ENCODE measurements around the gene MEAK7.

Gene MEAK7, protein sequence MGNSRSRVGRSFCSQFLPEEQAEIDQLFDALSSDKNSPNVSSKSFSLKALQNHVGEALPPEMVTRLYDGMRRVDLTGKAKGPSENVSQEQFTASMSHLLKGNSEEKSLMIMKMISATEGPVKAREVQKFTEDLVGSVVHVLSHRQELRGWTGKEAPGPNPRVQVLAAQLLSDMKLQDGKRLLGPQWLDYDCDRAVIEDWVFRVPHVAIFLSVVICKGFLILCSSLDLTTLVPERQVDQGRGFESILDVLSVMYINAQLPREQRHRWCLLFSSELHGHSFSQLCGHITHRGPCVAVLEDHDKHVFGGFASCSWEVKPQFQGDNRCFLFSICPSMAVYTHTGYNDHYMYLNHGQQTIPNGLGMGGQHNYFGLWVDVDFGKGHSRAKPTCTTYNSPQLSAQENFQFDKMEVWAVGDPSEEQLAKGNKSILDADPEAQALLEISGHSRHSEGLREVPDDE

DNA sequence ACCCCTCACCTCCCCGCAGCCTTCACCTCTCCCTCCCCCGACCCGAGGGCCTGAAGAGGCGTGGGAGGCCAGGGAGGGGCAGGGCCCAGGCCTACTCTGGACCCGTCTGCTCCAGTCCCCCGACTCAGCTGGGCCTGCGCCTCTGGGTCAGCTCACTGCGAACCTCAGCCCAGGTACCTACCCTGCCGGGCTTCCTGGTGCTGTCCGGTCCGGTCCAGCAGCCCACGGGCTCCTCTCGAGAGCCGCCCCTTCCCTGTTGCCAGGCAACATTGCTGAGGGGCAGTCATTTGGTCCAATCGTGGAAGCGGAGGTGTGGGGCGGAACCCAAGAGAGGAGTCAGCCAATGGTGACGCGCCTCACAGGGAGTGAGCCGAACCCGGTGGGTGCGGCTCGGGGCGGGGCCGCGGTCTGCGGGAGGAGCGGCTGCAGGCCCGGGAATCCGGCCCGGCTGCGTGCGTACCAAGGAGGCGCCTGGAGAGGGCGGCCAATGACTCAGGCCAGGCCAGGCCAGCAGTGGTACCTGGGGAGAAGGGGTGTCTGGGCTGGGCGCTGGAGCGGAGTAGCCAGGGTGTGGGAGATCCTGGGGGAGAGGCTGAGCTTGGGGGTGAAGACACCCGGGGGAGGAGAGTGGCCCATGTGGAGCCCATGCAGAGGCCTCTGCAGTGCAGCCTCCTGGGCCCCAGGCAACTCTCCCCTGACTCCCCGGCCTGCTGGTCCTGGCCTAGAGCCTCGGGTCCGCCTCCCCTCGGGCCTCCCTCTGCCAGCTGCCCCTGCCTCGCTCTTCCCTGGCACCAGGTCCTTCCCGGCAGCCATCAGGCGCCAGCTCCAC lies at the start of gene MEAK7:
TSS of gene MEAK7 (minus strand) at position 240 of the 829 bp plus-strand sequence. CDS start 6,573 bp downstream, outside the sequence.
- TF ChIP-seq CTCF (IDR thresholded peaks at IDR 0.05; ENCODE audit: control extremely low read depth, extremely low read depth, low read depth, missing control alignments) = no peak
- POLR2A ChIA-PET = no interaction called here
- peak; percentile 99 for DNase-seq (ENCODE audit: extremely low spot score)
- CTCF ChIA-PET = interaction anchor here (0.8 to 13.3 kb wide), 16 partner anchors 10 to 549 kb away, joined by 3 to 172 read pairs (median 9); partner anchors contain the start of gene COTL1

- TF ChIP-seq CTCF (IDR thresholded peaks at IDR 0.05; ENCODE audit: control extremely low read depth, extremely low read depth, low read depth, missing control alignments) = no peak
- CTCF ChIA-PET = interaction anchor here (1.4 to 1.6 kb wide), 2 partner anchors 43 to 172 kb away, joined by 3 read pairs; no protein-coding TSS in a partner anchor
- no peak for DNase-seq (ENCODE audit: extremely low spot score)
- POLR2A ChIA-PET = interaction anchor here (0.6 to 0.7 kb wide), 2 partner anchors 31 to 240 kb away, joined by 3 to 5 read pairs; no protein-coding TSS in a partner anchor
Observed at GRCh38 chr16:84553873-84554399, 49.5 kb upstream of the MEAK7 start.

DNA sequence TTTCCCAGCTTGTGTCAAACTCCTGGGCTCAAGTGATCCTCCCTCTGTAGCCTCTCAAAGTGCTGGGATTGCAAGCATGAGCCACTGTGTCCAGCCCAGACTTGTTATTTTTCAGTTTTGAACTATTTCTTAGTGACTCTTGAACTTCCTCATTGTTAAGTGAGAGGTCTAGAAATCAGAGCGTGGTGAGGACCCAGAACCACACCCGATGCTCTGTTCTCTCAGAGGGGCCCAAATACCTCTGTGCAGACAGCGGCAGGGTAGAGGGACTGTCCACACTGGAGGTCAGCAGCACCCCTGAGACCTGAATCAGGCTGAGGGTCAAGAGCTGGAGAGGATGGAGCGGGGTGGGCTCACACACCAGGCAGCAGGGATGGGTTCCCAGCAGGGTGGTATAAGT lies 47.7 kb upstream of the MEAK7 start:
- no peak for TF ChIP-seq CTCF (IDR thresholded peaks at IDR 0.05; ENCODE audit: control extremely low read depth, extremely low read depth, low read depth, missing control alignments)
- ChIA-PET POLR2A (no interaction called here), CTCF (interaction anchor here (1.0 to 1.6 kb wide), 6 partner anchors 10 to 174 kb away, joined by 3 to 5 read pairs (median 4); no protein-coding TSS in a partner anchor)
- DNase-seq (ENCODE audit: extremely low spot score) = no peak

- TF ChIP-seq CTCF (IDR thresholded peaks at IDR 0.05; ENCODE audit: control extremely low read depth, extremely low read depth, low read depth, missing control alignments) = no peak
- ChIA-PET POLR2A (no interaction called here), CTCF (no interaction called here)
- DNase-seq (ENCODE audit: extremely low spot score) = no peak
Observed at GRCh38 chr16:84550096-84550495, 45.6 kb upstream of the MEAK7 start.

DNA sequence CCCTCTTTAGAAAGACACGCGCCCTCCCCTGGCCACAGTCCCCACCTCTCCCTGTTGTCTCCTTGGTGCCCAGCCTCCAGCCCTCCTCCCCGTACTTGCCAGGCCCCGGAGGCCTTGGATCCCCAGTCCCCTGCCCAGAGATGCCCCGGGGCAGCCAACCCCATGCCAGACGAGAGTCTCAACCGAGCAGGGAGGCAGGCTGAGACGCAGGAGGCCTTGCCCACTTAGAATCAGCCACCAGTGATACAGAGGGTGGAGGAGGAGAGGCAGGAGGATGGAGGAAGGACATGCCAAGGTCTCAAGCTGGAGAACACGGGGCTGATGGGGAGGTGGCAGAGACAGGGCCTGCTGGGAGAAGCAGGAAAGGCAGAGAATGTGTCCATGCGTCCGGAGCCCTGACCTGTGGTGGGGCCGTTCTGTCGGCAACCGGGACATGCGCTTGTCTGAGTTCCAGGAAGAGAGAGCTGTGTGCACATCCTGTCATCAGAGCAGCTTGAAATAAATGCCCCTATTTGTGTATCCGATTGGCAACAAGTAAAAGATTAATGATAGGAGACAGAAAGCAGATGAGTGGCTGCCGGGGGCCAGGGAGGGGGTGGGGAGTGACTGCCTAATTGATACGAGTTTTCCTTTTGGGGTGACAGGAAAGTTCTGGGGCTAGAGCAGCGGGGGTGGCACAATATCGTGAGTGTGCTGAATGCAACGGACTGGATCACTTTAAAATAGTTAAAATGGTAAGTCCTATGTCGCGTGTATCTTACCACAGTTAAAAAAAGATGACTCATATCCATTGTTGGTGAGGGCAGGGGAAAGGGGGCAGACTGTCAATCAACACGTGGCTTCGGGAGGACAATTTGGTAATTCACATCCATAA lies 44.7 kb upstream of the MEAK7 start:
- CTCF ChIA-PET = interaction anchor here (0.8 kb wide), 1 partner anchor 14 kb away, joined by 3 read pairs; no protein-coding TSS in a partner anchor
- TF ChIP-seq CTCF (IDR thresholded peaks at IDR 0.05; ENCODE audit: control extremely low read depth, extremely low read depth, low read depth, missing control alignments) = no peak
- POLR2A ChIA-PET = no interaction called here
- no peak for DNase-seq (ENCODE audit: extremely low spot score)
